Measurements from ENCODE around the gene KDSR. TPM values are rescaled to one million over a fixed set of nuclear protein-coding genes. Genes with fewer than 3 reads are reported as not detected.

Gene KDSR
- total RNA-seq, 1 donor, result 46.3 TPM

DNA sequence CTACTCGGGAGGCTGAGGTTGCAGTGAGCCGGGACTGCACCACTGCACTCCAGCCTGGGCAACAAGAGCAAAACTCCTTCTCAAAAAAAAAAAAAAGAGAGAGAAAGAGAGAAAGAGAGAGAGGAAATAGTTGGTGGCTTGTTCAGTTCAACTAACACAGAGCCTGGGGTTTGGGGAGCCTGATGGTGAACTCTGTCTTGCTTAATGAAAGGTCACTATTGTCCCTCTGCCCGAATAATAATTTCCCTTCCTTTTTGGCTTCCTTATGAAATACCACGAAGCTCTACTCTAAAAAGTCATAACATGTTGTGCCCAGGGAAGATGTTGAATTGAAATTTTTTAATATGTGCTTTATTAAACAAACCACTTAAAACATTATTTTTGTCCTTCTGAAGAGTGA lies 64.8 kb downstream of the KDSR start:
- Histone ChIP-seq H2AFZ (ENCODE audit: low read length) (no peak overlapping the region), H3K9me3 (ENCODE audit: low read depth, low read length) (no peaks in the 10 kb centered on the region), H4K20me1 (ENCODE audit: insufficient read depth, low read length) (no peaks in the 10 kb centered on the region), H3K27ac (ENCODE audit: low read depth, low read length) (no peak overlapping the region), H3K4me1 (ENCODE audit: insufficient read depth, low read length) (peaks cover 7% of the 10 kb centered on the region), H3K36me3 (ENCODE audit: insufficient read depth, low read length) (no peaks in the 10 kb centered on the region), H3K27me3 (ENCODE audit: insufficient read depth, low read length) (no peaks in the 10 kb centered on the region), H3K4me2 (ENCODE audit: insufficient read depth, low read length) (no peak overlapping the region), H3K4me3 (ENCODE audit: insufficient read depth, low read length) (no peak overlapping the region), H3K79me2 (ENCODE audit: insufficient read depth, low read length) (no peaks in the 10 kb centered on the region)
- TF ChIP-seq, protein P1, sequence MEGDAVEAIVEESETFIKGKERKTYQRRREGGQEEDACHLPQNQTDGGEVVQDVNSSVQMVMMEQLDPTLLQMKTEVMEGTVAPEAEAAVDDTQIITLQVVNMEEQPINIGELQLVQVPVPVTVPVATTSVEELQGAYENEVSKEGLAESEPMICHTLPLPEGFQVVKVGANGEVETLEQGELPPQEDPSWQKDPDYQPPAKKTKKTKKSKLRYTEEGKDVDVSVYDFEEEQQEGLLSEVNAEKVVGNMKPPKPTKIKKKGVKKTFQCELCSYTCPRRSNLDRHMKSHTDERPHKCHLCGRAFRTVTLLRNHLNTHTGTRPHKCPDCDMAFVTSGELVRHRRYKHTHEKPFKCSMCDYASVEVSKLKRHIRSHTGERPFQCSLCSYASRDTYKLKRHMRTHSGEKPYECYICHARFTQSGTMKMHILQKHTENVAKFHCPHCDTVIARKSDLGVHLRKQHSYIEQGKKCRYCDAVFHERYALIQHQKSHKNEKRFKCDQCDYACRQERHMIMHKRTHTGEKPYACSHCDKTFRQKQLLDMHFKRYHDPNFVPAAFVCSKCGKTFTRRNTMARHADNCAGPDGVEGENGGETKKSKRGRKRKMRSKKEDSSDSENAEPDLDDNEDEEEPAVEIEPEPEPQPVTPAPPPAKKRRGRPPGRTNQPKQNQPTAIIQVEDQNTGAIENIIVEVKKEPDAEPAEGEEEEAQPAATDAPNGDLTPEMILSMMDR (IDR thresholded peaks at IDR 0.05; ENCODE audit: extremely low read depth, low read depth, low read length), result no peak
- DNase-seq (ENCODE audit: insufficient read length, low spot score, missing footprints), result no peak

DNA sequence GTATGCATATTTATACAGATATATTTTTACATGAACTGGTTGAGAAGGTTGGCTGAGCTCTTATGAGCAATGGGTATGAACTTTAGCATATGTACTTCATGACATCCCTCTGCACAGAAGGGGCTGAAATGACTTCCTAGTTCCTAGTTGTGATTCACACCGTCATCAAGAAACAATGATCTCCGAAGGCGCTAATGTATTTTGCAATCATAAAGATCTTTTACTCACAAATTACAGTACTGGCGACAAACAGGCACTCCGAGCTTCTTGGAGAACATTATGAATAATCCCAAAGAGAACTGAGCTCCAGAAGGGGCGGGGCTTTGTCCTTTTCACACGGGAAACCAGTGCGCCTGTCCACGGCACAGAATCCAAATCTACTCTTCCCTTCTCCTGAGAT lies 65.6 kb downstream of the KDSR start:
- Histone ChIP-seq H3K4me2 (ENCODE audit: insufficient read depth, low read length) (no peak overlapping the region), H3K27ac (ENCODE audit: low read depth, low read length) (no peak overlapping the region), H3K9me3 (ENCODE audit: low read depth, low read length) (no peaks in the 10 kb centered on the region), H2AFZ (ENCODE audit: low read length) (no peak overlapping the region), H3K79me2 (ENCODE audit: insufficient read depth, low read length) (no peaks in the 10 kb centered on the region), H3K27me3 (ENCODE audit: insufficient read depth, low read length) (no peaks in the 10 kb centered on the region), H4K20me1 (ENCODE audit: insufficient read depth, low read length) (no peaks in the 10 kb centered on the region), H3K4me1 (ENCODE audit: insufficient read depth, low read length) (peaks cover 7% of the 10 kb centered on the region), H3K36me3 (ENCODE audit: insufficient read depth, low read length) (no peaks in the 10 kb centered on the region), H3K4me3 (ENCODE audit: insufficient read depth, low read length) (no peak overlapping the region)
- no peak for DNase-seq (ENCODE audit: insufficient read length, low spot score, missing footprints)
- TF ChIP-seq, protein P1 (IDR thresholded peaks at IDR 0.05; ENCODE audit: extremely low read depth, low read depth, low read length), result no peak

DNA sequence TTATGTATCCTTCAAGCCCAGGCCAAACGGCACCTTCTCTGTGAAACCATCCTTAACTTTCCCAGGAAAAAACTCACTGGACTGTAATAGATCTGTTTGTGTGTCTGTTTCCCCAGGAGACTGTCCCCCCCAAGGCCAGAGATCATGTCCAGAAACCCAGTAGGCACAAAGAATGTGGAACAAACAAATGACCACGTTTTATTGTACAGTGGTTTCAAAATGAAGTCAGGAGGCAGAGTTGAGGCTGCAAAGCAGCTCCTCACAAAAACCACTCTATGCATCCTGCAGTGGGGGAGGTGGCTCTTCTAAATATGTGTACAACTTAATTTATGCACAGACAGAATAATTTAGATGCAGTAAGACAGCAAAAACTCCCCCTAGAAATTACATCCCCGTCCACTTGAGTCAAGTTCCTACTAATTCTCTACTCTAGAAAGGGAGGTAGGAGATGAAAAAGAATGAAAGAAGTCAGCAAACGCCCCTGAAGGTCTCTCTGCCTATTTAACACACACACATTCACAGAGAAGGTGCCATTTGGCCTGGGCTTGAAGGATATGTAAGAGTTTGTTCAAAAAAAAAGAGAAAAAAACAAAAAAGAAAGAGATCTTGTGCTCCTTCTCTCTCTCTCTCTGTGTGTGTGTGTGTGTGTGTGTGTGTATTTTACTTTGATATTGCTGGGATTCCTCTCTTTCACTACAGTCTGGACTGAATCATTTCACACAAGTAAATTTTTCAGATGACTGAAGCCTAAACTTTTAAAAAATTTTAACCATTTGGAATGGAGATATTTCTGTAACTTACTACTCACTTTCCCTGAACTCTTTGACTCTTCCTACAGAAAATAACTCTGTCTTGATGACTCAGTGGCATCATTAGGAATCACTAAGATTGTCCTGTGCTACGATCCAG lies 66.9 kb downstream of the KDSR start:
- TF ChIP-seq, protein P1 (IDR thresholded peaks at IDR 0.05; ENCODE audit: extremely low read depth, low read depth, low read length), result no peak
- Histone ChIP-seq H3K27me3 (ENCODE audit: insufficient read depth, low read length) (no peaks in the 10 kb centered on the region), H3K79me2 (ENCODE audit: insufficient read depth, low read length) (no peaks in the 10 kb centered on the region), H2AFZ (ENCODE audit: low read length) (no peak overlapping the region), H3K4me2 (ENCODE audit: insufficient read depth, low read length) (no peak overlapping the region), H3K27ac (ENCODE audit: low read depth, low read length) (no peak overlapping the region), H3K4me1 (ENCODE audit: insufficient read depth, low read length) (peaks cover 7% of the 10 kb centered on the region), H4K20me1 (ENCODE audit: insufficient read depth, low read length) (no peaks in the 10 kb centered on the region), H3K36me3 (ENCODE audit: insufficient read depth, low read length) (no peaks in the 10 kb centered on the region), H3K9me3 (ENCODE audit: low read depth, low read length) (no peaks in the 10 kb centered on the region), H3K4me3 (ENCODE audit: insufficient read depth, low read length) (no peak overlapping the region)
- DNase-seq (ENCODE audit: insufficient read length, low spot score, missing footprints), result no peak

Measured in osteoblast (primary cell).